GM18520 (cell line): ENCODE measurements around the gene FASN.

Experiments used
- ATAC-seq: cut with Tn5 transposase; IDR thresholded peaks from one replicate; pipeline ENCODE4 v1.9.1; 2021; ENCODE audit not compliant: unreplicated experiment

The FASN gene

DNA sequence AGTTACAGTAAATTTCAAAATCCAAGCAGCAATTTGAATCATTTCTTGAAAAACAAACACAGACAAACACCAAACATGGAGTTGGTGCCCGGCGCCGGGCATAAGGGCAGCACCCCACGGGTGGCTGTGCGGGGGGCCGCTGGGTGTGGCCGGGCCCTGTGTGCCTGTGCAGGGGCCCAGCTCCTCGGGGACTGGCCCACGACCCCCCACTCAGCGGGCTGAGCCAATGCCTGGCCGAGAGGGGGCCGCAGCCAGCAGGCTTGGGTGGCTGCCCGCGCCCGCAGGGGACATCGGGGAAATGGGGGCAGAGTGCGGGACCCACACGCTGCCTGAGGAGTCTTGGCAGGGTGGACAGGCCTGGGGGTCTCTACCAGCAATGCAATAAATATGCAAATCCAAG is 19.6 kb downstream of the FASN start:
- no peak for ATAC-seq

DNA sequence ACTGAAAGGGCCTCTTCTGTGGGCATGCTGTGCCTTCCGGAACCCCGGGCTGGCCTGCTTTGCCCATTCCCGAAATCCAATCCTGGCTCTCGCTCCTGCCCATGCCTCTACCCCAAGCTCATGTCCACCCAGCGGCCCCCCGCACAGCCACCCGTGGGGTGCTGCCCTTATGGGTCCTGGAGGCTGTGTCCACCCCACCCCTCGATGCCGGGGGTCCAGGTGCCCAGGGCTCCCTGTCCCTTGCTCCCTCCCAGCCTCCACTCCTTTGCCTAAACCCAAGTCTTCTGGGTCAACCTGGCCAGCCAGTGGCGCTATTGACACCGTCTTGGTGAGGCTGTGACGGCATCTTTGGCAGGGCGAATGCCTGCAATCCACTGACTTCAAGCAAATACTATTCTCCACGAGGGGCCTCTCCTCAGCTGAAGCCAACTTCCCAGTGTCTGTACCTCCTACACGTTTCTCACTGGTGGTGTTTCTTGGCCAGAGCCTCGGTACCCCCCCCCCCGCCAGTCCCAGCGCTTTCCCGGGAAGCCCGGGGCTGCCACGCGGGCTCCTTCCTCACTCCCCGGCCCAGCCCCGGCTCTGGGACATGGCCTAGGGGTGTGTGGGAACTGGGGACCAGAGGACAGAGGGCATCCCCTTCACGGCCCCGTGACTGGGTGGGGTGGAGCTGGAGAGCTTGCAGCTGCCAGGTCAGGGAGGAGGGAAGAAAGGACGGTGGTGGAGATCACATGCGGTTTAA is 20.2 kb downstream of the FASN start:
- ATAC-seq, result no peak

DNA sequence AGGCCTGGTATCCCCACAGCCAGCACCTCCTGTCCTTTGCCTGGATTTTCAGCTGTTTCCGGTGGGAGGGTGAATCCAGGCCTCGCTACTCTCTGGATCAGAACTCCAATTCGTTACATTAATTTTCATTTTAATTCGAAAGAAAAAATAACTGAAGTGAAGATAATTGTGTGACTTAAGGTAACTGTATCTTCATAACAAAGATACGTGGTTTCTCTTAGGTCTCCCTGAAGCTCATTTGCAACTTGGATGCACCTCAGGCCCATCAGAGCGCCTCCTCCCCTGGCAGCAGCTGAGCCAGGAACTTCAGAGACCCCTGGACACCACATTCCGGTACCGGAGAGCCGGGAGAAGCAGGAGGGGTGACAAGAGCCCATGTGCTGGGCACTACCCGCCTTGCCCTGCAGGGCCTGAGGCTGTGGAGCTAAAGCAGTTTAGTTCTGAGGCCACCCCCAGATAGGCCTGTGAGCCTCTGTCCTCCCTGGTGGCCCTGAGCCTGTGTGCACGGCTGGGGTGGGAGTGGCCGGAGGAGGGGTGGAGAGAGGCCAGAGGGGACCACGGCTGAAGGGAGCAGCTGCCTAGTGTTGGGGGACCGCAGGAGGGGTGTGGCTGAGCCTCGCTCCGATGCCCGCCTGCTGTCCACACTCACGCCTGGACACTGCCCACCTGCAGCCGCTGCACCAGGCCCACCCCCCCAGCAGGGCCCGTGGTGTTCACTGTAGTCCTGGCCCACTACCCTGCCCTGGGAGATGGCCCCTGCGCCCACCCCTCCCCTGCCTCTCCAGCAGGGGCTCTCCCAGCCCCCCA is 21.0 kb downstream of the FASN start:
- ATAC-seq, result no peak

DNA sequence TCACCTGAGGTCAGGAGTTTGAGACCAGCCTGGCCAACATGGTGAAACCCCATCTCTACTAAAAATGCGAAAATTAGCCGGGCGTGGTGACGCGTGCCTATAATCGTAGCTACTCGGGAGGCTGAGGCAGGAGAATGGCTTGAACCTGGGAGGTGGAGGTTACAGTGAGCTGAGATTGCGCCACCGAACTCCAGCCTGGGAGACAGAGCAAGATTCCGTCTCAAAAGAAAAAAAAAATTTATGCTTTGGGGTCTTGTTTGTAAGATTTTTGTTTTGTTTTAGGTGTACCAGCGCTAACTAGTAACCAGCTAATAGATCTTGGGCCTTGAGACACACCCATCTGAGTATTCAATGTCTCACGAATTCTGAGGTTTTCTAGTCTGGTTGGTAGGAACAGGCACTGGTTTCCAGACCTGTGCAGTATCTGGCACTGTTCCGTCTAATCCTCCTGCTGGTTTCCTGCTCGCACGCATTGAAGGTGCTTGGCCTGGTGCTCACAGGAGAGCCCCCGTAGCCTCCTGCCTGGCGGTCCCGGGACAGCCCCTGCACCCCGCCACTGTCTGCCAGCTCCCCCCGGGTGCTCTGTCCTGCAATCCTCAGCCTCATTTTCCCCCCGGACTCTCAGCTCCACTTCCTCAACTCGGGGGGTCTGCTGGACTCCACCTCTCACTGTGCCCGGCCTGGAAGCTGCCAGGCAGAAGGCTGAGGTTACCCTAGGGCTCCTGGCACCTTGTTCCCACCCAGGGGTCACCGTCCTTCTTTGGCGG is 21.8 kb downstream of the FASN start:
- no peak for ATAC-seq

DNA sequence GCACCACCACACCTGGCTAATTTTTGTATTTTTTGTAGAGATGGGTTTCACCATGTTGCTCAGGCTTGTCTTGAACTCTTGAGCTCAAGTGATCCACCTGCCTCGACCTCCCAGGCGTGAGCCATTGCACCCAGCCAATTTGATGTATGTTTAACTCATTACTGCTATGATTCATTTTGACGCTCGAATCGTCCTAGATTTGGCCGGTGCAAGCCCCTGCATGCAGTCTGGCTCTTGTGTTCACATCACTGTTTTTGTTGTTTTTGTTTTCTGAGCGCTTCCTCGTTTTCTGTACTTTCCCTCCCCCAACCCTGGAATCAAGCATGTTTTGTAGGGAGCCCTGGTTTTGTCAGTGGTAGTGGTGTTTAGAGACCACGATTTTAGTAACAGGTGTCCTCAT is 24.6 kb downstream of the FASN start:
- ATAC-seq, result no peak

DNA sequence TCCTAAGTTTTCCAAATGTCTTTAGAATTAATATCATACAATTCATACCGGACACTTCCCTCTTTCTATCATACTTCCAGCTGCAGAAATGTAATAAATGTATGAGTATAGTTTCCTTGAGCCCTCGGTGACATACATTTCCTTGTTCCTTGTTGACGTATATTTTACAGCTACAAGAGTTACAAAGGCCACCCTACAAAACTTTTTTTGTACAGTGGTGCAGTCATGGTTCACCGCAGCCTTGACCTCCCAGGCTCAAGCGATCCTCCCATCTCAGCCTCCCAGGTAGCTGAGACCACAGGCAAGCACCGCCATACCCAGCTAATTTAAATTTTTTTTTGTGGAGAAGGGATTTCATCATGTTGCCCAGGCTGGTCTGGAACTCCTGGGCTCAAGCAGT is 25.2 kb downstream of the FASN start:
- no peak for ATAC-seq

DNA sequence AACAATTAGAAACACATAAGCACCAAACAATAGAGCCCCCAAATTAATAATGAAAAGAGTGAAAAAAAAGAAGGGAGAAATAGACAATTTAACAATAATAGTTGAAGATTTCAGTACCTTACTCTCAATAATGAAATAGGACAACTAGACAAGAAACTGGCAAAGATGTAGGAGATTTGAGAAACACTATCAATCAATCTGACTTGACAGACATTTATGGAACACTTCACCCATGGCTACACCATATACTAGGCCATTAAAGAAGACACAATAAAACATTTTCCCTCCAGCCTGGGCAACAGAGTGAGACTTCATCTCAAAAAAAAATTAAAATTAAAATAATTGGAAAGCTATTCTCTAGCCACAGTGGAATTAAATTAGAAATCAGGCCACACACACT is 27.4 kb downstream of the FASN start:
- no peak for ATAC-seq

DNA sequence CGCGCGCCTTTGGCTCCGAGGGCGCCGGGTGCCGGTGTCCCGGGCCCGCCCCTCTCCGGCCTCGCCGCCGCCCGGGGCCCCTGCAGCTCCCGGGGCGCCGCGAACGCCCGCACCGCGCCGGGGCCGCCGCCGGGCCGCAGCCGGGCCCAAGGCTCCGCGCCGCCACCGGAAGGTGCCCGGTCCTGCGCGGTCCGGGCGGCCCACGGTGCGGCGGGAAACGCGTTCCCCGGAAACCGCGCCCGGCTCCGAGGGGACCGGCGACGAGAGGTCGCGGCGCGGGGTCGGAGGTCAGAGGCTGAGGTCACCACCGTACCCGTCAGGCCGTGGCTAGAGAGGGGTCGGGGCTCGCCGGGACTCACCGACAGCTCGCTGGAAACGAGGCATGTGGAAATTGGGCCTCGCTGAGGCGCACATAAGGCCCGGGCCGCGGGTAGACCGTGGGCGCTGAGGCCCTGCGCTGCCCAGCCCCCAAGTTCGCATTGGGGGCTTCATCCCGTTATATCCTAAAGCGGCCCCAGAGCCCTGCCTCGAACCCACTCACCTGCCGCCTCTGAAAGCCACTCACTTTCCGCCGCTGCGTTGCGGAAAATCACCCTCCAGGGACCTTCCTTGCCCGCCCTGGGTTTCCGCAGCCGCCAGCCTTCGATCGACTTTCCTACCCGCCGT is 32.3 kb downstream of the FASN start, which contains the start of gene DUS1L:
TSS of gene DUS1L (minus strand) at position 167 of the 666 bp plus-strand sequence. CDS start 745 bp downstream, outside the sequence.
- no peak for ATAC-seq

DNA sequence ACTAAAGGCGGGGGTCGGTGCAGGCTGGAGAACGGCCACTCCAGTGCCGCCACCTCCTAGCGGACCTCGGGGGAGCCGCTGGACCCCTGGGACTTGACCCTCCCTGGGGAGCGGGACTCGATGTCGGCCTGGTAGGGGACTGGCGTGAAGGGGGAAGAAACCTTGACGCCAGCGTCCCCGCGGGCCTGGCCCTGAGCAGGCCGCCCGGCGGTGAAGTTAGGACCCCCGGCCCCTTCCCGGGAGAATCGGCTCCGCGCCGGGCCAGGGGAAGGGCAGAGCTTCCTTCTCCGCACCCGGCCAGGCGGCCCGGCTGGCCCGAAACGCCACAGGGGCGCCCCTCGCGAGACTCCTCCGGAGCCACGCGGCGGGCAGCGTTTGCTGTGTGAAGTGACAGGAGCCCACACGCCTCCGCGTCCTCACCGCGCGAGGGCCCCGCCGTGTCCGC is 32.8 kb downstream of the FASN start:
- no peak for ATAC-seq

DNA sequence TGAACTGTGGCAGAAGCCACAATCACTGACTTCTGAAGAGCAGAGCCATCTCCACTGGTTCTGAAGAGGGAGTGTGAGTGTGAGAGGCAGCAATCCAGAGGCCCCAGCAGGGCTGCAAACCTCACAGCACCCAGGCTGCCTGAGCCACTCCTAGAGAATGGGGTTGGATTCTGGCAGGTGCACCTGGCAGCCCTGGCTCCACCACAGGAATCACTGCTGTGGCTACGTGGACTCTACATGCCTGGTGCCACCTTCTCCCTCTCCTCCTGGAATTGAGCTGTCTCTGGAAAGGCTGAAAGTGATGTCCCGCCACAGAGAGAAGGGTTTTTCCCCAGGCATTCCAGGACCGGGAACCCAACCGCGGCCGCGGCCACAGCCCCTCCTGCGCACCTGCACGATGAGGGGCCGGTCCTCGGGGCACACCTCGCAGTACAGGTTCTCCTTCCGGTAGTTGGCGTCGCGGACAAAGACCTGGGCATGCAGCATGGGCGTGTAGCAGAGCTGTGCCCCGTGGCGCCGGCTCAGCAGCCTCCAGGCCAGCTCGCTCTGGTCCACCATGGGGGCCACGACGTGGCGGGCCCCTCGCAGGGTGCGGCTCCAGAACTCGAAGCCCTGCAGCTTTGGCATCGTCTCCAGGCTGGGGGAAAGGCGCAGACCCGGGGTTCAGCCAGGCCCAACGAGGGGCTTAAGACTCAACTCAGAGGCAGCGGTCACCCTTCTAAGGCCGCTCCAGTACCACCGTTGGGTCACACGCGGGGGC is 33.4 kb downstream of the FASN start:
- ATAC-seq, result no peak

DNA sequence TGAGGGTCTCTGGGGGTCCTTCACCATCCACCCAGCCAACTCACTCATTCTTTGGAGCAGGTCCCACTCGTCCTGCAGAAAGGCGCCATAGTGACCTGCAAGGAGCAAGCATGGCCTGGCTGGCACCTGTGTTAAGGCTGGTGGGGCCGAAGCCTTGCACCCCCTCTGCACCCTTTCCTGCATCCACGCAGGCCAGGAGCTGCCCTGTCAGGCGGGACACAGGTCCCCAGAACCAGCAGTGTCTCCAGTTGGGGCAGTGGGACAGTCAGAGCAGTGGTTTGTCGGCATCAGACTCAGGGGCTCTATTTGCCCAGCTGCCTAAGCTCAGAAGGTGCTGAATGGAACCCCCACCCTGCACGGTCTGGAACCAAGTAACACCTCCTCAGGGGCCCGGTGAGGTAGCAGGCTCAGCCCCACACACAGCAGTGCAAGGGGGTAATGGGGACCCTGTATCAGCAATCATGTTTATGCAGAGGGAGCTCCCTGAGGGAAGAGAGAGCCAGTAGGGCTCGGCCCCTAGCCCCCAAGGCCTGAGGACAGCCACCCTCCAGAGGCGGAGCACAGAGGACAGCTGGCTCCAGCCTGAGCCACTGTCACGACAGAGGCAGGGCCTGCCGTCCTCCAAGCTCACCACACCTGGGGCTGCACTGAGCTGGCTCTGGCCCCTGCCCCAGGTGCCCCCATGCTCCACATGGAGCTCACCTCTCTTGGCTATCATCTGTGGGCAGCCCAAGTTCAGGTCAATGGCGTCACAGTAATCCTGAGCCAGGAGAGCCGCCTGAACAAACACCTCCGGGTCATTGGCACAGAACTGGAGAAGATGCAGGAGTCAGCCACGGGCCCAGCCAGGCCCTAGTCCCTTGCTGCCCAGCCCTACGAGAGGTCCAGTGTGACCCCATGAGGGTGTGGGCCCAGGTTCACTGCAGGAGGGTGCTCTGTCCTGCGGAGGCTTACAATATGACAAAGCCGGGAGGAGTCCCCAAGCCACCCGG is 34.3 kb downstream of the FASN start:
- no peak for ATAC-seq

DNA sequence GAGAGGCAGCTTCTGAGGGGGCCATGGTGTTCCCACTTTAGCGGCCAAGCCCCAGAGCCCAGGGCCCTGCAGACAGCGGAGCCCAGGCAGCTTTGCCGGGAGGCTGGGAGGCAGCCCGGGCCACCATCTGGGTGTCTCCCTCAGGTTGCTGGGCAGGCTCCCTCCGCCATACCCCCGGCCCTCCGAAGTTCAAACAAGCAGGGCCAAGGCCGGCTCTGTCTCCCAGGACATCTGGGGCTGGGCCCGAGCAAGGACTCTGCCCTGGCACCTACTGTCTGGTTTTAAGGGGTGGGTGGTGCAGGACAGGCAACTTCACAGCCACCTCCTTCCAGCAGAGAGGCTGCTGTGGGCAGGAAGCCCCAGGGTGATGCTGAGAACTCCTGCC is 35.1 kb downstream of the FASN start:
- ATAC-seq, result no peak

DNA sequence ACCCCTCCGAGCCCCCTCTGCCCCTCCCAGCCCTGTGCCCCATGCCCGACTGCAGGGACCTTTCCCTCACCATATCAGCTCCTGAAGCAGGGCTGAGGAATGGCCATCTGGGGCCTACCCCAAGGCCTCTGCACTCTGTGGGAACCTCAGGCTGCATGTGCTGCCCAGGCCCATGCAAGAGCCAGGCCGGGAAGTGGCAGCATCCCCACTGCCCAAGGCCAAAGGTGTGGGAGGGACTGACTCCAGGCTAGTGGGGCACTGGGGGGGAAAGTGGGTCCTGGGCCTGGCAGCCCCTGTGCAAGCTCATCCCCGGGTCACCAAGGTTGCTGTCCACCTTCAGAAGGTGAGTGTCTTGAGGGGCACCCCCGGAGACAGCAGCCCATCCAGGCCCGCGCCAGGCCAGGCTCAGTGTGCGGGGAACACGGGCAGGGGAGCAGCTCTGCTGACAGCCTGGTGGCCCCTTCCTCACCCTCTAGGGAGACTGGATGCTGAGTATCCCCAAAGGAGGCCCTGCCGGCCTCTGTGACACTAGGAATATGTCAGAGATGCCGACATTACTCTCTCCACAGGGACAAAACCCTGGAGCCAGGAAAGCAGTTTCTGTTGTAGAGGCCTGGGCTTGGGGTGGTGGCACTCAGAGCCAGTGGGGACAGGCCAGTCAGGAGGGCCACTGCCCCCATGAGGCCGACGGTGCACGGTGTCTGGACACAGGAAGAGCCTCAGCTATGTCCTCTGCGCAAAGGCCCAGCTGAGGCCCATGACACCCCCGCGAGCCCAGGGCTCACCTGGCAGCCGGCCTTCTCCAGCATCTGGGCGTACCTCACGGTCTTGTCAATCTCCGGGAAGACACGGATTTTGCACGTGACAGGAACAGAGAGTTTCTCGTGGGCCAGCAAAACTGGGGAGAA is 35.7 kb downstream of the FASN start:
- no peak for ATAC-seq

DNA sequence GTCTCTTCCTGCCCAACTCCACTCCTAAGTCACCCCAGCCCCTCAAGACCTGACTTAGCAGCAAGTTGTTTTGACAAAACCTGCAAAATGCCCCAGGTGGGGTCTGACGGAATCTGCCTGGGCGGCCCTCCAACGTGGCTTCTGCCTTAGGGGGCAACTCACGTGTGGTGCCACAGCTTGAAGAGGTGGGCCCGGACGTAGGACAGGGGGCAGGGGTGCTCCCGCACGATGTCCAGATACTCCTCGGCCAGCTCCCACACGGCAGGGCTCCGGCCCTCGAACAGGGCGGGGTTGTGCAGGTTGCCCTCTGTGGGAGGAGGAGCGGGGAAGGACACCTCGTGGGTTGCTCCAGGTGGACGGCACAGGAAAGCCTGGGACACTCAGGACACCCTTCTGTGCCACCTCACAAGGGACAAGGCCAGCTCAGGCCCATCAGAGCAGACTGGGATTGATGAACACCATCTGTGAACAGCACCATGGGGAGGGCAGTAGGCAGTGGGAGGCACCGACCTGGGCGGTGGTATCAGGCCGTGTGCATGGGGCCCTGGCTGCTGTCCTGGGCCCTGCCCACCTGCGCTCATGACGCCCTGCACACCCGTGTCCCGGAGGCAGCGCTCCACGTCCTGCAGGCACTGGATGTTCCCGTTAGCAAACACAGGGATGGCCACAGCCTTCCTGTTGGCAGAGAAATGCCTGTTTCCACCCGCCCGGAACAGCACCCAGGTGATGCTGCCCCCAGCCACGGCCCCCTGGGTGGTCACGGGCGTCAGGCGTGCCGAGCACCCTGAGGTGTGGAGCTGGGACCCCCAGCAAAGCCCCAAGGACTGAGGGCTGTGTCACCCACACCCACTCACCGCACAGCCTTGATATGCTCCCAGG is 36.8 kb downstream of the FASN start:
- ATAC-seq, result no peak

DNA sequence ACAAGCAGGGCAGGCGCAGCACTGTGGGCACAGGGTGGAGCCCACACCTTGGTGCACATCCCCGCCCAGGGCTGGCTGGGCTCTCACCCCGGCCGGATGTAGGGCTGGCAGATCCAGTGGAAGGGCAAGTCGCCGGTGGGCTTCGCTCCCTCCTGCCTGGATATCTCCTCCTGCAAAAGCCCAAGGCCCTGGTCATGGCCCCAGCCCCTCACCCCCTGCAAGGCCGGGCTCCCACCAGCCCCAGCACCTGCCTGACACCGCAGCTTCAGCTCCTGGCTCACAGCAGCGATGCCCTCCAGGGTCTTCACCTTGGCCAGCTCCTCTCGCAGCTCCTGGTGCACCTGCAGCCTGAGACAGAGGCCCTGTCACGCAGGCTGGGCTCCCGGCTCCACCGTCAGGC is 37.4 kb downstream of the FASN start:
- ATAC-seq, result no peak

DNA sequence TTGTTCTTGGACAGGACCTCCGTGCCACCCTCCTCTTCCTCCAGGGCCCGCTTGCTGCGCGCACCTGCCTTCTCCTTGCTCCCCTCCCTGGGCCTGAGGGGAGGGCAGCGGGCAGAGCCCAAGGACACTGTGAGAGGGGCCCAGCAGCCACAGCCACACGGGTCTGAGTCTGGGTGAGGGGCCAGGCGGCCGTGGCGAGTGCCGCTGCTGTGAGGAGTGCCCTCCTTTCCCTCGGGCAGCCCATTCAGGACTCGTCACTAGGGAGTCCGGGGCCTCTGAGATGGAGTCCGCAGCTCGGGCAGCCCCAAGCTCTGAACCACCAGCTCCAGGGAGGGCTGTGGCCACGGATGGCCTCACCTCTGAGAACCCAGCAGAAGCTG is 38.0 kb downstream of the FASN start:
- ATAC-seq, result no peak
